NCI-H146 treated with DMSO at 0.1 percent for 48 hours (cell line): ENCODE measurements around the gene CKLF.

Experiments used
- DNase-seq: peaks from one replicate; lab custom pipeline; 2025; ENCODE audit not compliant: unreplicated experiment; lab: John Stamatoyannopoulos, UW

The CKLF gene

GRCh38 chr16:66614161-66614802 lies 61.9 kb downstream of the CKLF start:
- DNase-seq: no peak
